ENCODE measurements around the gene ADAMTS15. TPM values are rescaled to one million over a fixed set of nuclear protein-coding genes. Genes with fewer than 3 reads are reported as not detected.
A peak's percentile ranks its signal among the peaks of the same experiment; 100 is the strongest.

Gene ADAMTS15
- total and polyA plus RNA-seq, 12 donors = 7.7 to 49.4 (median 16.4) TPM

DNA sequence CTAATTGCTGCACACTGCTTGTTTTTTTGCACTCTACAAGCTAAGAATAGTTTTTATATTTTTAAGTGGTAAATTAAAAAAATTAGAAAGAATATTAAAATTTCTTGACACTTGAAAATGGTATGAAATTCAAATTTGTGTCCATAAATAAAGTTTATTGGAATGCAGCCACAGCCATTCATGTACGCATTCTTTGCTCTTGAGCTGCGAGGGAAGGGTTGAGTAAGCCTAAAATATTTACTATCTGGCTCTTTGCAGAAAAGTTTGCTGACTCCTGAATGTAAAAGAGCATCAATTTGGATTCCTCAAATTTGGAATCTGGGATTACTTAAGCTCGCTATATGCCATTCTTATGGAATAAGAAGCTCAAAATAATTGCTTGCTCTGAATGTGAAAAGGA, 16.6 kb upstream of the ADAMTS15 start:
- intact Hi-C loops (cut with DNase I) = loop anchor here in 7 of 10 donors (2.0 to 10.0 kb wide), 6 partner anchors 219 to 463 kb away; no protein-coding TSS in a partner anchor
- H3K4me1 ChIP-seq = peaks cover 5 to 32% (median 24%) of the 10 kb centered on the region in 9 donors

DNA sequence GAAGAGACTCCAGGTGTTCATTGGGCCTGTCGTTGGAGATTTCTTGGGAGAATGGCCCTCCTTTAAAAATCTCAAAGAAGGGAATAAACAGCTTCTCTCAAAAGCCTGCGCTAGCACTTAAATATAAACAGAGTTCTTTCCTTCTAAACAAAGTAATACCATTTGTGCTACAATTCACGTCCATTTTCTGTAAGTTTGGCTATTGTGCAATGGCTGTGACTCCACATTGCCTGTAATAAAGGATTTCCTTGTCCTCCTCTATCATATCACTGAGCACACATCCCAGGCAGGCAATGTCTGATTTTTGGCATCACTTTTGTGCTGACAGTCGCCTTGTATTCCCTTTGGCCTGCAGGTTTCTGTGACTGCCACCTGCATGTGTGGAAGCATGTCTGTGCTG, 15.1 kb upstream of the ADAMTS15 start:
- H3K27me3 ChIP-seq = peaks cover 0 to 27% (median 11%) of the 10 kb centered on the region in 7 donors
- 90 to 94% methylated on average over 4 of the region's 4 CpGs for WGBS, 2 donors
- H3K4me1 ChIP-seq = peaks cover 0 to 20% (median 13%) of the 10 kb centered on the region in 9 donors
- no peaks in the 10 kb centered on the region for H3K36me3 ChIP-seq
- intact Hi-C loops (cut with DNase I) = loop anchor here in 7 of 10 donors (2.0 to 10.0 kb wide), 6 partner anchors 221 to 461 kb away; no protein-coding TSS in a partner anchor
- ATAC-seq (no peak), DNase-seq (no peak)
- H3K9me3 ChIP-seq = no peaks in the 10 kb centered on the region
- no peak overlapping the region for H3K27ac ChIP-seq
- H3K4me3 ChIP-seq = no peak overlapping the region
- TF ChIP-seq, protein P1, sequence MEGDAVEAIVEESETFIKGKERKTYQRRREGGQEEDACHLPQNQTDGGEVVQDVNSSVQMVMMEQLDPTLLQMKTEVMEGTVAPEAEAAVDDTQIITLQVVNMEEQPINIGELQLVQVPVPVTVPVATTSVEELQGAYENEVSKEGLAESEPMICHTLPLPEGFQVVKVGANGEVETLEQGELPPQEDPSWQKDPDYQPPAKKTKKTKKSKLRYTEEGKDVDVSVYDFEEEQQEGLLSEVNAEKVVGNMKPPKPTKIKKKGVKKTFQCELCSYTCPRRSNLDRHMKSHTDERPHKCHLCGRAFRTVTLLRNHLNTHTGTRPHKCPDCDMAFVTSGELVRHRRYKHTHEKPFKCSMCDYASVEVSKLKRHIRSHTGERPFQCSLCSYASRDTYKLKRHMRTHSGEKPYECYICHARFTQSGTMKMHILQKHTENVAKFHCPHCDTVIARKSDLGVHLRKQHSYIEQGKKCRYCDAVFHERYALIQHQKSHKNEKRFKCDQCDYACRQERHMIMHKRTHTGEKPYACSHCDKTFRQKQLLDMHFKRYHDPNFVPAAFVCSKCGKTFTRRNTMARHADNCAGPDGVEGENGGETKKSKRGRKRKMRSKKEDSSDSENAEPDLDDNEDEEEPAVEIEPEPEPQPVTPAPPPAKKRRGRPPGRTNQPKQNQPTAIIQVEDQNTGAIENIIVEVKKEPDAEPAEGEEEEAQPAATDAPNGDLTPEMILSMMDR (IDR thresholded peaks at IDR 0.05) = no peak

More for the DNA sequence above, 16.6 kb upstream of the ADAMTS15 start:
- no peak for DNase-seq
- no peak overlapping the region for H3K27ac ChIP-seq
- peaks cover 0 to 40% (median 22%) of the 10 kb centered on the region in 7 donors for H3K27me3 ChIP-seq
- no peak overlapping the region for H3K4me3 ChIP-seq
- 44 to 49% methylated on average over 3 of the region's 3 CpGs for WGBS, 2 donors
- no peaks in the 10 kb centered on the region for H3K9me3 ChIP-seq
- no peak for ATAC-seq
- no peaks in the 10 kb centered on the region for H3K36me3 ChIP-seq
- TF ChIP-seq, protein P1 (IDR thresholded peaks at IDR 0.05) = no peak

DNA sequence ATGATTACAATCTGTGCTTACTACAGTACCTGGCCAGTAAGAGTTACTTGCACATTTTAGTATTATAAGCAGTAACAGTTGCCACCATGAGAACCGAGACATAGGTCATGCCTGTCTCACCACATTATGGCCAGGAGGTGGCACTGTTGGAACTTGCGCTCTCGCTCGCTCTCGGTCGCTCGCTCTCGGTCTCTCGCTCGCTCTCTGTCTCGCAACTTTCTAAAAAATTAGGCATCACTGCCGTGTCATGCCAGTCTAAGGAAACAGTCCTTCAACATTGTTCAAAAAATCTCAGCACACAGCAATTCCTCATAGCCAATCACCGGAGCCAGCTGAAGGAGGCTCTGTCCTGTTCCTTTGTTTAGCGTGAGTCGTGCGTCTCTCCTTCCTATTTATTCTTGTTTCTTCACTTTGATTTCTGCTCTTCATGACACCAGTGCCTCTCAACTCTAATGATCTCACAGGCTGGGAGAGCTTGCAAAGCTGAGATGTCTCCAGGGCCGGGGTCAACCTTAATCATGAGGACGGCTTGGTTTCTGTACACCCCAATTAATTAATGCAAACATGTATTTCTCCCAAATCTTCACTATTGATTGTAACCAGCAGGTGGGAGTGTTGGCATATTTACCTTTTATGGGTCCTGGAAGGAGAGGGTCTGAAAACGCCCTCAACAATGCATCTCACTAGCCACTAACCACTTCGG, 13.8 kb upstream of the ADAMTS15 start:
- DNase-seq (peak; percentile 62 to 78), ATAC-seq (peak; percentile 86 to 94 (median 89))
- Histone ChIP-seq H3K4me3 (peak overlapping the region; percentile 11 to 70 (median 60)), H3K36me3 (no peaks in the 10 kb centered on the region), H3K27me3 (peaks cover 0 to 14% (median 9%) of the 10 kb centered on the region in 7 donors), H3K27ac (peak overlapping the region in 9 of 10 donors; percentile 3 to 85 (median 76)), H3K4me1 (peaks cover 0 to 14% (median 12%) of the 10 kb centered on the region in 9 donors), H3K9me3 (no peaks in the 10 kb centered on the region)
- TF ChIP-seq, protein P1 (IDR thresholded peaks at IDR 0.05) = peak; percentile 67 to 83 (median 76)
- 0 to 1% methylated on average over 20 of the region's 20 CpGs for WGBS, 2 donors
- intact Hi-C loops (cut with DNase I) = loop anchor here (1.0 to 10.0 kb wide), 9 partner anchors 213 to 460 kb away; no protein-coding TSS in a partner anchor

DNA sequence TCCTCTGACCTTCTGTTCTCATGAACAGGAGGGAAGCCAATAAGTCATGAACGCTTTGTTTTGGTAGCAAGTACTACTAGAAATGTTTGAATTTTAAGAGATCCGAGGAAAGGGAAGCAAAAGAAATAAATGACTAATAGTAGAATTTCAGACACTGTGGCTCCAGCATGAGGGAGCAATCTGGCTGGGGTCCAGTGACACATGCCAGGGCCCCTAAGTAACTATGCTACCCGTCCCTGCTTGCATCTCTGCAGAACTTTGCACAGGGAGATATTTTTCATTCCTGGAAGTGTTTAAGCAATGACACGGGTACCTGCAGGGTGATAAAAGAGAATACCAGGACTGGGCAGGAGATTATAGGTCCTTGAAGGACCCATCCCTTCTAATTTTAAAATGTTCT, 12.8 kb upstream of the ADAMTS15 start:
- DNase-seq (no peak), ATAC-seq (no peak)
- WGBS, 2 donors = 56 to 66% methylated on average over 4 of the region's 4 CpGs
- Histone ChIP-seq H3K27me3 (peaks cover 0 to 4% (median under 1%) of the 10 kb centered on the region in 7 donors), H3K4me1 (peaks cover 0 to 14% (median 12%) of the 10 kb centered on the region in 9 donors), H3K9me3 (no peaks in the 10 kb centered on the region), H3K36me3 (no peaks in the 10 kb centered on the region), H3K27ac (peak overlapping the region in 1 of 10 donors; percentile 76), H3K4me3 (no peak overlapping the region)
- intact Hi-C loops (cut with DNase I) = loop anchor here in 5 of 10 donors (1.0 to 10.0 kb wide), 5 partner anchors 212 to 459 kb away; no protein-coding TSS in a partner anchor
- TF ChIP-seq, protein P1 (IDR thresholded peaks at IDR 0.05) = no peak

Measured in heart right ventricle (tissue), 16 donors.